K562 (cell line): ENCODE results near the gene TYRO3. TPM values are rescaled to one million over a fixed set of nuclear protein-coding genes. Genes with fewer than 3 reads are reported as not detected.

Experiments
- CBX3 ChIP-seq, 2 experiments: IDR thresholded peaks; 1 replicate in 1 of 2; 2 replicates in 1 of 2; pipeline ENCODE4 v1.6.1; 2012; ENCODE audit warnings: inconsistent platforms in 2 of 2, low read length in 2 of 2, borderline replicate concordance in 1 of 2, control low read depth in 1 of 2
- HDAC6 ChIP-seq: IDR thresholded peaks from 2 replicates; pipeline ENCODE4 v1.6.1; 2012; ENCODE audit warnings: low read depth, mild to moderate bottlenecking, control low read depth, inconsistent platforms, low read length, moderate library complexity
- HSF4 ChIP-seq: fragments of 250-450 bp; sonication (Bioruptor Pico); IDR thresholded peaks from 2 replicates; pipeline ENCODE4 v2.1.2; 2022; ENCODE audit warnings: mild to moderate bottlenecking, moderate library complexity, borderline replicate concordance
- NFE2 ChIP-seq: IDR thresholded peaks from 2 replicates; pipeline ENCODE4 v1.6.1; 2014; ENCODE audit warnings: antibody characterized with exemption, low read depth
- PHTF2 ChIP-seq: fragments of 250-450 bp; sonication (Bioruptor Pico); IDR thresholded peaks from 2 replicates; pipeline ENCODE4 v1.5.0; 2021; ENCODE audit warnings: mild to moderate bottlenecking
- TCF7 ChIP-seq: sonication (generic); IDR thresholded peaks from 2 replicates; pipeline ENCODE4 v1.6.1; 2016; ENCODE audit warnings: antibody characterized with exemption, borderline replicate concordance
- XRCC4 ChIP-seq: IDR thresholded peaks from one replicate; pipeline ENCODE4 v1.6.1; 2011; ENCODE audit not compliant: insufficient read depth, insufficient read length; ENCODE audit errors: extremely low read depth
- ZFPM2 ChIP-seq: fragments of 250-450 bp; sonication (Bioruptor Pico); IDR thresholded peaks from 2 replicates; pipeline ENCODE4 v1.5.1; 2022; ENCODE audit warnings: mild to moderate bottlenecking
- polyA plus RNA-seq, 8 experiments: library from polyadenylated mRNA; depleted of rRNA in 4 of 8; stranded (reverse) in 5 of 8; unstranded in 3 of 8; fragments of >200 nt; fragmentation: Nextera tagmentation in 2 of 8; fragmentation: Illumina TruSeq in 1 of 8; extraction: Ambion mirVana in 2 of 8; extraction: Trizol in 1 of 8; gene quantifications; 2 replicates each; pipeline versions ENCODE4 v1.2.1 to v1.2.3, GENCODE V29; 2011 to 2014; ENCODE audit warnings: inconsistent platforms in 1 of 8, missing spikeins in 1 of 8
- total RNA-seq, 7 experiments: library from RNA; depleted of rRNA in 6 of 7; stranded (reverse); fragments of >200 nt in 6 of 7; fragmentation: Illumina TruSeq in 2 of 7; extraction: Trizol in 2 of 7; gene quantifications; 2 replicates each; pipeline versions ENCODE4 v1.2.1 to v1.2.3, GENCODE V29; 2011 to 2021; ENCODE audit warnings: low replicate concordance in 1 of 7
- TF ChIP-seq, protein P1 (sequence below), 2 experiments: fragments of 450-650 bp; IDR thresholded peaks; 2 replicates each; pipeline ENCODE4 v1.6.1; 2018; ENCODE audit warnings: mild to moderate bottlenecking in 2 of 2, low read depth in 1 of 2; ENCODE audit not compliant: partially characterized antibody in 2 of 2
- TF ChIP-seq, protein P2 (sequence below): fragments of 450-650 bp; formaldehyde crosslinking; conservative IDR thresholded peaks from 2 replicates; pipeline ENCODE4 v1.4.0; 2022; ENCODE audit warnings: mild to moderate bottlenecking, missing genetic modification characterization
- TF ChIP-seq, protein P3 (sequence below): sonication (generic); formaldehyde crosslinking; IDR thresholded peaks from 2 replicates; pipeline ENCODE4 v1.8.0; 2023; ENCODE audit warnings: missing genetic modification reagents, mild to moderate bottlenecking, borderline replicate concordance
- TF ChIP-seq, protein P4 (sequence below): fragments of 450-650 bp; formaldehyde crosslinking; IDR thresholded peaks from 2 replicates; pipeline ENCODE4 v1.4.0; 2022; ENCODE audit warnings: mild to moderate bottlenecking, moderate library complexity

Gene TYRO3
- total and polyA plus RNA-seq, 9 of the 15 experiments (the other 6 are each of a cell fraction or from before 2014, with no cell fraction given): 2.6 to 39.6 (median 18.6) TPM

DNA sequence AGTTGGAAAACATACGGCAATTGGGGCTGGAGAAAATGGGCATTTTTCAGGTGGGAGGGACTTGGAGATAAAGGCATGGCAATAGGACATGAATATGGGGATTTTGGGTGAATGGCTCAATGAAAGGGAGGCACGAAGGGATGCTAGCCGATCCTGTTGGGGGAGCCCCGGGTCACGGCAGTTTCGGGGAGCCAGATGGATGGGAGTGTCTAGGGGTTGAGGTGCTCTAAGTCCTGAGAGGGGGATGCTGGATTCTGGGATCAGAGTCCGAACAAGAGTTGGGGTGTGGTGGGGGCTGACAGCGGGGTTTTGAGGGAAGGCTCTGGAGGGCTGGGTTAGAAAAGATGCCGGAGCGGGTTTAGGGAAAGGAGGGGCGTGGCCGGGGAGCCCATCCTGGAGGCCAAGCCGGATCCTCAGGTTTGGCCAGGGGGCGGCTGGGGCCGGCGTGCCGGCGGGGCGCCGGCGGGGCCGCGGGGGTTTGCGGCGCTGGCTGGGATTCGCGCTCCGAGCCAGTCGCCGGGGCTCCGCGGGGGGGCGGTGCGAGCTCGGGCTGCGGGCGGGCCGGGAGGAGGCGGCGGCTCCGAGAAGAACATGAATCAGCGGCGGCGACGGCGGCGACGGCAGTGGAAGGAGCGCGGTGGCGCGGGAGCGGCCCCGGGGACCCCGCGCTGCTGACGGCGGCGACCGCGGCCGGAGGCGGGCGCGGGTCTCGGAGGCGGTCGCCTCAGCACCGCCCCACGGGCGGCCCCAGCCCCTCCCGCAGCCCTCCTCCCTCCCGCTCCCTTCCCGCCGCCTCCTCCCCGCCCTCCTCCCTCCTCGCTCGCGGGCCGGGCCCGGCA lies at the start of gene TYRO3 (continued):
- no peak for TF ChIP-seq XRCC4
- TF ChIP-seq HSF4 (CRISPR knock-in tag): no peak
- TF ChIP-seq NFE2: no peak
- TF ChIP-seq, protein P1, sequence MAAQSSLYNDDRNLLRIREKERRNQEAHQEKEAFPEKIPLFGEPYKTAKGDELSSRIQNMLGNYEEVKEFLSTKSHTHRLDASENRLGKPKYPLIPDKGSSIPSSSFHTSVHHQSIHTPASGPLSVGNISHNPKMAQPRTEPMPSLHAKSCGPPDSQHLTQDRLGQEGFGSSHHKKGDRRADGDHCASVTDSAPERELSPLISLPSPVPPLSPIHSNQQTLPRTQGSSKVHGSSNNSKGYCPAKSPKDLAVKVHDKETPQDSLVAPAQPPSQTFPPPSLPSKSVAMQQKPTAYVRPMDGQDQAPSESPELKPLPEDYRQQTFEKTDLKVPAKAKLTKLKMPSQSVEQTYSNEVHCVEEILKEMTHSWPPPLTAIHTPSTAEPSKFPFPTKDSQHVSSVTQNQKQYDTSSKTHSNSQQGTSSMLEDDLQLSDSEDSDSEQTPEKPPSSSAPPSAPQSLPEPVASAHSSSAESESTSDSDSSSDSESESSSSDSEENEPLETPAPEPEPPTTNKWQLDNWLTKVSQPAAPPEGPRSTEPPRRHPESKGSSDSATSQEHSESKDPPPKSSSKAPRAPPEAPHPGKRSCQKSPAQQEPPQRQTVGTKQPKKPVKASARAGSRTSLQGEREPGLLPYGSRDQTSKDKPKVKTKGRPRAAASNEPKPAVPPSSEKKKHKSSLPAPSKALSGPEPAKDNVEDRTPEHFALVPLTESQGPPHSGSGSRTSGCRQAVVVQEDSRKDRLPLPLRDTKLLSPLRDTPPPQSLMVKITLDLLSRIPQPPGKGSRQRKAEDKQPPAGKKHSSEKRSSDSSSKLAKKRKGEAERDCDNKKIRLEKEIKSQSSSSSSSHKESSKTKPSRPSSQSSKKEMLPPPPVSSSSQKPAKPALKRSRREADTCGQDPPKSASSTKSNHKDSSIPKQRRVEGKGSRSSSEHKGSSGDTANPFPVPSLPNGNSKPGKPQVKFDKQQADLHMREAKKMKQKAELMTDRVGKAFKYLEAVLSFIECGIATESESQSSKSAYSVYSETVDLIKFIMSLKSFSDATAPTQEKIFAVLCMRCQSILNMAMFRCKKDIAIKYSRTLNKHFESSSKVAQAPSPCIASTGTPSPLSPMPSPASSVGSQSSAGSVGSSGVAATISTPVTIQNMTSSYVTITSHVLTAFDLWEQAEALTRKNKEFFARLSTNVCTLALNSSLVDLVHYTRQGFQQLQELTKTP (IDR thresholded peaks at IDR 0.05; ENCODE audit: low read depth in 1 of 2, partially characterized antibody in 2 of 2): no peak
- TF ChIP-seq CBX3 (IDR thresholded peaks at IDR 0.05; ENCODE audit: borderline replicate concordance in 1 of 2, low read length in 2 of 2): no peak
- no peak for TF ChIP-seq PHTF2 (CRISPR knock-in tag)
- no peak for TF ChIP-seq HDAC6
- TF ChIP-seq, protein P2, sequence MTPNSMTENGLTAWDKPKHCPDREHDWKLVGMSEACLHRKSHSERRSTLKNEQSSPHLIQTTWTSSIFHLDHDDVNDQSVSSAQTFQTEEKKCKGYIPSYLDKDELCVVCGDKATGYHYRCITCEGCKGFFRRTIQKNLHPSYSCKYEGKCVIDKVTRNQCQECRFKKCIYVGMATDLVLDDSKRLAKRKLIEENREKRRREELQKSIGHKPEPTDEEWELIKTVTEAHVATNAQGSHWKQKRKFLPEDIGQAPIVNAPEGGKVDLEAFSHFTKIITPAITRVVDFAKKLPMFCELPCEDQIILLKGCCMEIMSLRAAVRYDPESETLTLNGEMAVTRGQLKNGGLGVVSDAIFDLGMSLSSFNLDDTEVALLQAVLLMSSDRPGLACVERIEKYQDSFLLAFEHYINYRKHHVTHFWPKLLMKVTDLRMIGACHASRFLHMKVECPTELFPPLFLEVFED: no peak
- TF ChIP-seq, protein P3, sequence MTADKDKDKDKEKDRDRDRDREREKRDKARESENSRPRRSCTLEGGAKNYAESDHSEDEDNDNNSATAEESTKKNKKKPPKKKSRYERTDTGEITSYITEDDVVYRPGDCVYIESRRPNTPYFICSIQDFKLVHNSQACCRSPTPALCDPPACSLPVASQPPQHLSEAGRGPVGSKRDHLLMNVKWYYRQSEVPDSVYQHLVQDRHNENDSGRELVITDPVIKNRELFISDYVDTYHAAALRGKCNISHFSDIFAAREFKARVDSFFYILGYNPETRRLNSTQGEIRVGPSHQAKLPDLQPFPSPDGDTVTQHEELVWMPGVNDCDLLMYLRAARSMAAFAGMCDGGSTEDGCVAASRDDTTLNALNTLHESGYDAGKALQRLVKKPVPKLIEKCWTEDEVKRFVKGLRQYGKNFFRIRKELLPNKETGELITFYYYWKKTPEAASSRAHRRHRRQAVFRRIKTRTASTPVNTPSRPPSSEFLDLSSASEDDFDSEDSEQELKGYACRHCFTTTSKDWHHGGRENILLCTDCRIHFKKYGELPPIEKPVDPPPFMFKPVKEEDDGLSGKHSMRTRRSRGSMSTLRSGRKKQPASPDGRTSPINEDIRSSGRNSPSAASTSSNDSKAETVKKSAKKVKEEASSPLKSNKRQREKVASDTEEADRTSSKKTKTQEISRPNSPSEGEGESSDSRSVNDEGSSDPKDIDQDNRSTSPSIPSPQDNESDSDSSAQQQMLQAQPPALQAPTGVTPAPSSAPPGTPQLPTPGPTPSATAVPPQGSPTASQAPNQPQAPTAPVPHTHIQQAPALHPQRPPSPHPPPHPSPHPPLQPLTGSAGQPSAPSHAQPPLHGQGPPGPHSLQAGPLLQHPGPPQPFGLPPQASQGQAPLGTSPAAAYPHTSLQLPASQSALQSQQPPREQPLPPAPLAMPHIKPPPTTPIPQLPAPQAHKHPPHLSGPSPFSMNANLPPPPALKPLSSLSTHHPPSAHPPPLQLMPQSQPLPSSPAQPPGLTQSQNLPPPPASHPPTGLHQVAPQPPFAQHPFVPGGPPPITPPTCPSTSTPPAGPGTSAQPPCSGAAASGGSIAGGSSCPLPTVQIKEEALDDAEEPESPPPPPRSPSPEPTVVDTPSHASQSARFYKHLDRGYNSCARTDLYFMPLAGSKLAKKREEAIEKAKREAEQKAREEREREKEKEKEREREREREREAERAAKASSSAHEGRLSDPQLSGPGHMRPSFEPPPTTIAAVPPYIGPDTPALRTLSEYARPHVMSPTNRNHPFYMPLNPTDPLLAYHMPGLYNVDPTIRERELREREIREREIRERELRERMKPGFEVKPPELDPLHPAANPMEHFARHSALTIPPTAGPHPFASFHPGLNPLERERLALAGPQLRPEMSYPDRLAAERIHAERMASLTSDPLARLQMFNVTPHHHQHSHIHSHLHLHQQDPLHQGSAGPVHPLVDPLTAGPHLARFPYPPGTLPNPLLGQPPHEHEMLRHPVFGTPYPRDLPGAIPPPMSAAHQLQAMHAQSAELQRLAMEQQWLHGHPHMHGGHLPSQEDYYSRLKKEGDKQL (CRISPR knock-in tag): no peak
- TF ChIP-seq, protein P4, sequence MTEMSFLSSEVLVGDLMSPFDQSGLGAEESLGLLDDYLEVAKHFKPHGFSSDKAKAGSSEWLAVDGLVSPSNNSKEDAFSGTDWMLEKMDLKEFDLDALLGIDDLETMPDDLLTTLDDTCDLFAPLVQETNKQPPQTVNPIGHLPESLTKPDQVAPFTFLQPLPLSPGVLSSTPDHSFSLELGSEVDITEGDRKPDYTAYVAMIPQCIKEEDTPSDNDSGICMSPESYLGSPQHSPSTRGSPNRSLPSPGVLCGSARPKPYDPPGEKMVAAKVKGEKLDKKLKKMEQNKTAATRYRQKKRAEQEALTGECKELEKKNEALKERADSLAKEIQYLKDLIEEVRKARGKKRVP (CRISPR knock-in tag): no peak
- no peak for TF ChIP-seq TCF7
- no peak for TF ChIP-seq ZFPM2 (CRISPR knock-in tag)
